ENCODE data around the gene POTEH.
"Not testable (repeated sequence)": the region's sequence is repeated elsewhere in the genome, so short reads cannot be mapped to it uniquely, and the experiment has no call there.

POTEH gene

DNA sequence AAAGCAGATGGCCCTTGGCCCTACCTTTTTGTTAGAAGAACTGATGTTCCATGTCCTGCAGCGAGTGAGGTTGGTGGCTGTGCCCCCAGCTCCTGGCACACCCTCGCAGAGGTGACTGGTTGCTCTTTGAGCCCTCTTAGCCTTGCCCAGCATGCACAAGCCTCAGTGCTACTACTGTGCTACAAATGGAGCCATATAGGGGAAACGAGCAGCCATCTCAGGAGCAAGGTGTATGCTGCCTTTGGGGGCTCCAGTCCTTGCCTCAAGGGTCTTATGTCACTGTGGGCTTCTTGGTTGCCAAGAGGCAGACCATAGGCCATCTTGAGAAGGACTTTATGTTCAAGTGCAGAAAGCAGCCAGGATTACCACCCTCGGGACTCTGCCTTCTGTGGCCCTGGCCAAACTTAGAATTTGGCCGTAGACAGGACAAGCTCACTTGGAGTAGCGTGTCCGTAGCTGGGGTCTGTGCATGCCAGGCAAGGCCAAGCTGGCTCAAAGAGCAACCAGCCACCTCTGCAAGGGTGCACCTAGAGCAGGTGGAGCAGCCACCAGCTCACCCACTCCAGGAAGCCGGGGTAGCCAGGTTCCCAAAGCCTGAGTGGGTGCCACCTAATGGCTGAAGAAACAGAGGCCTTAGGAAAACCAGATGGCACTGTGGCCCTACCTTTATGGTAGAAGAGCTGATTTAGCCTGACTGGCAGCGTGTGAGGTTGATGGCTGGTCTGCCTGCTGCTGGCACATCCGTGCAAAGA lies 48.5 kb downstream of the POTEH start:
- DNase-seq: not testable (repeated sequence)

- DNase-seq: not testable (repeated sequence)
These were observed 49.1 kb downstream of the POTEH start for GRCh38 chr22:15738909-15739391.

GRCh38 chr22:15747636-15748323 lies 58.0 kb downstream of the POTEH start:
- DNase-seq: not testable (repeated sequence)

GRCh38 chr22:15749181-15749970 lies 59.5 kb downstream of the POTEH start:
- not testable (repeated sequence) for DNase-seq

DNA sequence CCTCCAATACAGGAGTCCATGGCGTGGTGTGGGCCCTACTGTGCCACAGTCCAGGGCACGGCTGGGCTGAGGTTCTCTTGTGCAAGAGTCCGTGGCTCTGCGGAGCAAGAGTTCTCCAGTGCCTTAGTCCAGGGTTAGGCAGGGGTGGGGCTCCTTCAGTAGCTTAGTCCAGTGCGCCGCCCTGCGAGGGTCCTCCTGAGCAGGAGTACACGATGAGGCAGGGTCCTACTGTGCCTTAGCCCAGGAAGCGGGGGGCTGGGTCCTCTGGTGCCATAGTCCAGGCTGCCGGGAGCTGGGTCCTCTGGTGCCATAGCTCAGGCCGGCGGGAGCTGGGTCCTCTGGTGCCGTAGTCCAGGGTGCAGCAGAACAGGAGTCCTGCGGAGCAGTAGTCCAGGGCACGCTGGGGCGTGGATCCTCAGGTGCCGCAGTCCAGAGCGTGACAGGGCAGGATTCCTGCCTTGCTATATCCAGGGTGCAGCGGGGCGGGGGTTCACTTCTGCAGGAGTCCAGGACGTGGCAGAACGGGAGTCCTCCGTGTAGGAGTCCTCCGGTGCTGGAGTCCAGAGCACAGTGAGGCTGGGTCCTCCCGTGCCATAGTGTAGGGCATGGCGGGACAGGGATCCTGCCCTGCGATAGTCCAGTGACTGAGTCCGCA lies 69.7 kb downstream of the POTEH start:
- not testable (repeated sequence) for DNase-seq

GRCh38 chr22:15760388-15761150 lies 70.7 kb downstream of the POTEH start:
- not testable (repeated sequence) for DNase-seq

GRCh38 chr22:15761151-15761777 lies 71.4 kb downstream of the POTEH start:
- DNase-seq: not testable (repeated sequence)

DNA sequence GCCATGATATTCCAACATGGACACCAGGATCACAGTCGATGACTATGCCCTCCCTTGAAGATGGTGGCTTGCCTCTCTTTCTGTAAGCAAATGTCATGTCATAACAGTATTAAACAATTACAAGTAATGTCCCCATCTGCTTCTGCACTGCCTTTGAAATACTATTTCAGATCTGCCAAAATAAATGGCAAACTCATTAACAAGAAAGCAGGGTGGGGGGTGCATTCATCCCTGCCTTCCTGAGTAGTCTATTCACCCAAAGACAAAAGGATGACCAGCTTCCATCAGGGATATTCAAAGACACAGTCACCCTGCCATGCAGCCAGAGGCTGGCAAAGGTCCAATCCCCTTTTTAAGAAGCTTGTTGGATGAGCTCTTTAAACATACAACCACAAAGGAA lies 73.7 kb downstream of the POTEH start:
- DNase-seq: not testable (repeated sequence)
